ENCODE results near the gene NDN. TPM values are rescaled to one million over a fixed set of nuclear protein-coding genes. Genes with fewer than 3 reads are reported as not detected.
"Not testable (repeated sequence)": the region's sequence is repeated elsewhere in the genome, so short reads cannot be mapped to it uniquely, and the experiment has no call there.

NDN gene, protein sequence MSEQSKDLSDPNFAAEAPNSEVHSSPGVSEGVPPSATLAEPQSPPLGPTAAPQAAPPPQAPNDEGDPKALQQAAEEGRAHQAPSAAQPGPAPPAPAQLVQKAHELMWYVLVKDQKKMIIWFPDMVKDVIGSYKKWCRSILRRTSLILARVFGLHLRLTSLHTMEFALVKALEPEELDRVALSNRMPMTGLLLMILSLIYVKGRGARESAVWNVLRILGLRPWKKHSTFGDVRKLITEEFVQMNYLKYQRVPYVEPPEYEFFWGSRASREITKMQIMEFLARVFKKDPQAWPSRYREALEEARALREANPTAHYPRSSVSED
- total RNA-seq (10 to 100 TPM in 3 of 4 donors, 1 to 10 TPM in 1; 6.1 to 26.3 (median 11.1) TPM), polyA plus RNA-seq (10 to 100 TPM; 11.0 to 28.0 (median 15.2) TPM)
- long read RNA-seq, donor 1, transcript NDN-202 (1 exons, 1,627 nt) = major isoform, 10 of 10 reads
- long read RNA-seq, donor 1, partial matches to known transcripts = 0 of 10 reads
- long read RNA-seq, donor 1, other reads (novel, unspliced or antisense) = 0 of 10 reads
- long read RNA-seq, donor 2, transcript NDN-202 (1 exons, 1,627 nt) = major isoform, 18 of 18 reads
- long read RNA-seq, donor 2, partial matches to known transcripts = 0 of 18 reads
- long read RNA-seq, donor 2, other reads (novel, unspliced or antisense) = 0 of 18 reads

DNA sequence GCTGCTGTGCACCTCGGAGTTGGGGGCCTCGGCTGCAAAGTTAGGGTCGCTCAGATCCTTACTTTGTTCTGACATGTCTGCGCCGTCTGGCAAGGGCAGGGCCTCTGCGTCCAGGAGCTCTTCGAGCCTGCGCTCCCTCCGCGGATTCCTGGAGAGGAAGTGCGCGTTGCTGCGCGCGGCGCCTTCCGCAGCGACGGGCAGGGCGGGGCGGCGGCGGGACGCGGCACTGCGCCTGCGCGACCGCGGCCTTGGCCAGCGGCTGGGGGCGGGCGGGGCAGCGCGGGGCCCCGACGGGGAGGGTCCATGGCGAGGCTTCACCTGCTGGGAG lies at the start of gene NDN:
NDN (minus strand) TSS at position 163 of the 328 bp plus-strand sequence; CDS start at position 75, 88 bp downstream.
- 23 to 31% (median 23%) methylated on average over 36 to 38 of the region's 38 CpGs for WGBS, 3 donors
- Histone ChIP-seq H3K9me3 (no peaks in the 10 kb centered on the region), H3K27ac (no peak within 1 kb of the TSS), H3K4me1 (no peaks in the 10 kb centered on the region), H3K27me3 (ENCODE audit: insufficient read depth in 3 of 3, low read length in 2 of 3) (no peaks in the 10 kb centered on the region), H3K4me3 (peak within 1 kb of the TSS; percentile 63), H3K36me3 (ENCODE audit: insufficient read depth in 1 of 2, low read depth in 1 of 2) (no peaks in the 10 kb centered on the region)
- ATAC-seq = peak; percentile 34 to 73 (median 58)
- TF ChIP-seq, protein P1, sequence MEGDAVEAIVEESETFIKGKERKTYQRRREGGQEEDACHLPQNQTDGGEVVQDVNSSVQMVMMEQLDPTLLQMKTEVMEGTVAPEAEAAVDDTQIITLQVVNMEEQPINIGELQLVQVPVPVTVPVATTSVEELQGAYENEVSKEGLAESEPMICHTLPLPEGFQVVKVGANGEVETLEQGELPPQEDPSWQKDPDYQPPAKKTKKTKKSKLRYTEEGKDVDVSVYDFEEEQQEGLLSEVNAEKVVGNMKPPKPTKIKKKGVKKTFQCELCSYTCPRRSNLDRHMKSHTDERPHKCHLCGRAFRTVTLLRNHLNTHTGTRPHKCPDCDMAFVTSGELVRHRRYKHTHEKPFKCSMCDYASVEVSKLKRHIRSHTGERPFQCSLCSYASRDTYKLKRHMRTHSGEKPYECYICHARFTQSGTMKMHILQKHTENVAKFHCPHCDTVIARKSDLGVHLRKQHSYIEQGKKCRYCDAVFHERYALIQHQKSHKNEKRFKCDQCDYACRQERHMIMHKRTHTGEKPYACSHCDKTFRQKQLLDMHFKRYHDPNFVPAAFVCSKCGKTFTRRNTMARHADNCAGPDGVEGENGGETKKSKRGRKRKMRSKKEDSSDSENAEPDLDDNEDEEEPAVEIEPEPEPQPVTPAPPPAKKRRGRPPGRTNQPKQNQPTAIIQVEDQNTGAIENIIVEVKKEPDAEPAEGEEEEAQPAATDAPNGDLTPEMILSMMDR (IDR thresholded peaks at IDR 0.05) = no peak
- DNase-seq = peak; percentile 42 to 70
- intact Hi-C loops (cut with DNase I) = no loop called here

DNA sequence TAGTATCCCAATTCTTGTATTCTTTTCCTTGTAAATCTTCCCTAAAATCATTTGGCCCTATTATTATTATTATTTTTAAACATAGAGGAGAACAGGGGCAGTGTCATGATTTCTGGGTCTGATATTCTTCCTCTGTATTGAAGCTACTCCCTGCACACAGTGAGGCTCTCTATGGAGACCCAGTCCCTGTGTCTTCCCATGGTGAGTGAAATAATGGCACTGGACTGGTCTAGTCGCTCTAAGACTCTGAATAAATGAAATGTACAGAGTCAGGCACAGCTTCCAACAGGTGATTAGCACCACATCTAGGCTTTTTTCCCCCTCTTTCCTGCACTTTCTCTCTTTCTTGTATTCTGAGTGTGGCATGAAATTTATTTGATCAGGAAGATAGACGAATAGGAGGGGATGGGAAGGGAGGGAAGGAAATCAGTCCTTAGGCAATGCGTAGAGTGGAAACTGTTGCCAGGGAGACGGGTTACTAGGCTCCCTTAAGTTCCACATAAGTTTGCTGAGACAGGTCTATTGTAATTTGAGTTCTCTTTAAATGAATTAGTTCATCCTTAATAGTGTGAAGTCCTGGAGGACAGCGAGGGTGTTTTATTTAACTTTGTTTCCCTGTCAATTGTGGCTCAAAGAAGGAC lies 49.0 kb upstream of the NDN start:
- intact Hi-C loops (cut with DNase I) = no loop called here
- ATAC-seq = no peak
- Histone ChIP-seq H3K4me1 (no peaks in the 10 kb centered on the region), H3K4me3 (no peak overlapping the region), H3K9me3 (no peaks in the 10 kb centered on the region), H3K36me3 (ENCODE audit: insufficient read depth in 1 of 2, low read depth in 1 of 2) (no peaks in the 10 kb centered on the region), H3K27me3 (ENCODE audit: insufficient read depth in 3 of 3, low read length in 2 of 3) (no peaks in the 10 kb centered on the region), H3K27ac (no peak overlapping the region)
- TF ChIP-seq, protein P1 (IDR thresholded peaks at IDR 0.05) = no peak
- 41 to 54% (median 52%) methylated on average over 5 of the region's 5 CpGs for WGBS, 3 donors
- DNase-seq = no peak

DNA sequence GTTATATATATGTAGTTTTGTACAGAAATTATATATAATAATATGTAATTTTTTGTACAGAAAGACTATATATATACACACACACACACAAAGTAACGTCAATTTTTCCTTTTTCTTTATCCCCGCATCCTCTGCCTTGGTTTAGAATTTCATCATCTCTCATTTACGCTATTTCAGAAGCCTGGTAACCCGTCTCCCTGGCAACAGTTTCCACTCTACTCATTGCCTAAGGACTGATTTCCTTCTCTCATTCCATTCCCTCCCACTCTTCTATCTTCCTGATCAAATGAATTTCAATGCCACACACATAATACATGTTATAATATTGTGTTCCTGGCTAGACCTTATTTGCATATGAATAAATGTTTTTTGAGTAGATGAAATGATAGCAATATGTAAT lies 47.8 kb upstream of the NDN start:
- DNase-seq (no peak), ATAC-seq (no peak)
- Histone ChIP-seq H3K4me1 (no peaks in the 10 kb centered on the region), H3K27me3 (ENCODE audit: insufficient read depth in 3 of 3, low read length in 2 of 3) (no peaks in the 10 kb centered on the region), H3K36me3 (ENCODE audit: insufficient read depth in 1 of 2, low read depth in 1 of 2) (no peaks in the 10 kb centered on the region), H3K27ac (no peak overlapping the region), H3K9me3 (no peaks in the 10 kb centered on the region), H3K4me3 (no peak overlapping the region)
- WGBS, 3 donors = 41 to 52% (median 48%) methylated on average over 4 of the region's 4 CpGs
- intact Hi-C loops (cut with DNase I) = no loop called here
- TF ChIP-seq, protein P1 (IDR thresholded peaks at IDR 0.05) = no peak

DNA sequence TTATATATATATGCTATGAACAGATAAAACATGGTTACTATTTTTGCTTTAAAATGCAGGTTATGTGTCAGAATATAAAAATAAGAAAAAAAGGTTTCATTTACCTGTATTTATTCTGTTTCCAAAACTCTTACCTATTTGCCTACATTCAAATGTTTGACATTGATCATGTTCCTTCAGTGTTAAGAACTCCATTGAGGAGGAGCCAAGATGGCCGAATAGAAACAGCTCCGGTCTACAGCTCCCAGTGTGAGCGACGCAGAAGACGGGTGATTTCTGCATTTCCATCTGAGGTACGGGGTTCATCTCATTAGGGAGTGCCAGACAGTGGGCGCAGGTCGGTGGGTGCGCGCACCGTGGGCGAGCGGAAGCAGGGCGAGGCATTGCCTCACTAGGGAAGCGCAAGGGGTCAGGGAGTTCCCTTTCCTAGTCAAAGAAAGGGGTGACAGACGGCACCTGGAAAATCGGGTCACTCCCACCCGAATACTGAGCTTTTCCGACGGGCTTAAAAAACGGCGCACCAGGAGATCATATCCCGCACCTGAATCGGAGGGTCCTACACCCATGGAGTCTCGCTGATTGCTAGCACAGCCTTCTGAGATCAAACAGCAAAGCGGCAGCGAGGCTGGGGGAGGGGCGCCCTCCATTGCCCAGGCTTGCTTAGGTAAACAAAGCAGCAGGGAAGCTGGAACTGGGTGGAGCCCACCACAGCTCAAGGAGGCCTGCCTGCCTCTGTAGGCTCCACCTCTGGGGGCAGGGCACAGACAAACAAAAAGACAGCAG lies 27.0 kb upstream of the NDN start:
- WGBS, 3 donors = 80 to 84% (median 83%) methylated on average over 26 to 28 of the region's 28 CpGs
- H3K4me3 ChIP-seq; ATAC-seq; intact Hi-C loops (cut with DNase I); DNase-seq; H3K27ac ChIP-seq; H3K9me3 ChIP-seq; H3K36me3 ChIP-seq (ENCODE audit: insufficient read depth in 1 of 2, low read depth in 1 of 2); H3K4me1 ChIP-seq; H3K27me3 ChIP-seq (ENCODE audit: insufficient read depth in 3 of 3, low read length in 2 of 3): not testable (repeated sequence)

All from psoas muscle (tissue), 8 donors.